ENCODE data around the gene TGFBRAP1.

Gene TGFBRAP1

DNA sequence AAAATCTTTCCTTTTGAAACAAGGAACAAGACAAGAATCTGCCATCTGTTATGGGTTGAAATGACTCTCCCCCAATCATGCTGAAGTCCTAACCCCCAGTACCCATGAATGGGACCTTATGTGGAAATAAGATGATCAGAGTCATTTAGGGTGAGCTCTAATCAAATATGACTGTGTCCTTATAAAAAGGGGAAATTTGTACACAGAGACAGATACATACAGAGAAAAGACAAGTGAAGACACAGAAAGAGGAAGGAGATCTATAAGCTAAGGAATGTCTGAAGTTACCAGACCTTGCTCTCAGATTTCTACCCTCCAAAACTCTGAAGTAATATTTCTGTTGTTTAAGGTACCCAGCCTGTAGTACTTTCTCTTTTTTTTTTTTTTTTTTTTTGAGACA lies 15.7 kb downstream of the TGFBRAP1 start:
- Histone ChIP-seq H3K36me3 (ENCODE audit: control insufficient read depth, insufficient read depth, low read length) (no peaks in the 10 kb centered on the region), H3K9ac (no peak overlapping the region), H3K27ac (no peak overlapping the region), H3K79me2 (peaks cover 30% of the 10 kb centered on the region), H3K4me2 (ENCODE audit: low read length) (no peak overlapping the region), H3K4me1 (no peaks in the 10 kb centered on the region), H3K27me3 (ENCODE audit: control insufficient read depth, insufficient read depth, low read length) (no peaks in the 10 kb centered on the region), H3K9me3 (ENCODE audit: control insufficient read depth, low read length) (no peaks in the 10 kb centered on the region), H3K4me3 (ENCODE audit: low read depth, low read length) (no peak overlapping the region), H2AFZ (no peak overlapping the region)
- TF ChIP-seq, protein P1, sequence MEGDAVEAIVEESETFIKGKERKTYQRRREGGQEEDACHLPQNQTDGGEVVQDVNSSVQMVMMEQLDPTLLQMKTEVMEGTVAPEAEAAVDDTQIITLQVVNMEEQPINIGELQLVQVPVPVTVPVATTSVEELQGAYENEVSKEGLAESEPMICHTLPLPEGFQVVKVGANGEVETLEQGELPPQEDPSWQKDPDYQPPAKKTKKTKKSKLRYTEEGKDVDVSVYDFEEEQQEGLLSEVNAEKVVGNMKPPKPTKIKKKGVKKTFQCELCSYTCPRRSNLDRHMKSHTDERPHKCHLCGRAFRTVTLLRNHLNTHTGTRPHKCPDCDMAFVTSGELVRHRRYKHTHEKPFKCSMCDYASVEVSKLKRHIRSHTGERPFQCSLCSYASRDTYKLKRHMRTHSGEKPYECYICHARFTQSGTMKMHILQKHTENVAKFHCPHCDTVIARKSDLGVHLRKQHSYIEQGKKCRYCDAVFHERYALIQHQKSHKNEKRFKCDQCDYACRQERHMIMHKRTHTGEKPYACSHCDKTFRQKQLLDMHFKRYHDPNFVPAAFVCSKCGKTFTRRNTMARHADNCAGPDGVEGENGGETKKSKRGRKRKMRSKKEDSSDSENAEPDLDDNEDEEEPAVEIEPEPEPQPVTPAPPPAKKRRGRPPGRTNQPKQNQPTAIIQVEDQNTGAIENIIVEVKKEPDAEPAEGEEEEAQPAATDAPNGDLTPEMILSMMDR (IDR thresholded peaks at IDR 0.05): no peak

DNA sequence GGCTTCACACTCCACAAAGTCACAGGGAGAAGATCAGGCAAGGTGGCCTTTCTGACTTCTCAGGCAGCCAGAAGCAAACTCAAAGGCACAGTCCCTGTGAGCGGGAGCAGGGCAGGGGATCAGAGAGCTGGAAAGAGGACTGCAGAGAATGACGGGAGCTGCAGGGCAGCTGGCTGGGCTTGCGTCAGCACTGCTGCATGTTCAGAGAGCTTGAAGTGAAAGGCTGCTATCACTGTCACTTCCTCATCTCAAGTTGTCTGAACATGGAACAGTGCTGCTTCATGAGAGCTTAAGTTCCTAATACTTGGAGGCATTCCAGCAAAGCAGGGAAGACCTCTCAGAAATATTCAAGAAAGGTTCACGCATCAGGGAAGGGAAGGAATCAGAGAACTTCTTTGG lies 20.4 kb downstream of the TGFBRAP1 start:
- Histone ChIP-seq H3K4me1 (no peaks in the 10 kb centered on the region), H3K9me3 (ENCODE audit: control insufficient read depth, low read length) (no peaks in the 10 kb centered on the region), H3K27me3 (ENCODE audit: control insufficient read depth, insufficient read depth, low read length) (no peaks in the 10 kb centered on the region), H3K9ac (no peak overlapping the region), H3K4me2 (ENCODE audit: low read length) (no peak overlapping the region), H3K36me3 (ENCODE audit: control insufficient read depth, insufficient read depth, low read length) (no peaks in the 10 kb centered on the region), H2AFZ (no peak overlapping the region), H3K79me2 (peaks cover 21% of the 10 kb centered on the region), H3K4me3 (ENCODE audit: low read depth, low read length) (no peak overlapping the region), H3K27ac (no peak overlapping the region)
- TF ChIP-seq, protein P1 (IDR thresholded peaks at IDR 0.05): no peak

DNA sequence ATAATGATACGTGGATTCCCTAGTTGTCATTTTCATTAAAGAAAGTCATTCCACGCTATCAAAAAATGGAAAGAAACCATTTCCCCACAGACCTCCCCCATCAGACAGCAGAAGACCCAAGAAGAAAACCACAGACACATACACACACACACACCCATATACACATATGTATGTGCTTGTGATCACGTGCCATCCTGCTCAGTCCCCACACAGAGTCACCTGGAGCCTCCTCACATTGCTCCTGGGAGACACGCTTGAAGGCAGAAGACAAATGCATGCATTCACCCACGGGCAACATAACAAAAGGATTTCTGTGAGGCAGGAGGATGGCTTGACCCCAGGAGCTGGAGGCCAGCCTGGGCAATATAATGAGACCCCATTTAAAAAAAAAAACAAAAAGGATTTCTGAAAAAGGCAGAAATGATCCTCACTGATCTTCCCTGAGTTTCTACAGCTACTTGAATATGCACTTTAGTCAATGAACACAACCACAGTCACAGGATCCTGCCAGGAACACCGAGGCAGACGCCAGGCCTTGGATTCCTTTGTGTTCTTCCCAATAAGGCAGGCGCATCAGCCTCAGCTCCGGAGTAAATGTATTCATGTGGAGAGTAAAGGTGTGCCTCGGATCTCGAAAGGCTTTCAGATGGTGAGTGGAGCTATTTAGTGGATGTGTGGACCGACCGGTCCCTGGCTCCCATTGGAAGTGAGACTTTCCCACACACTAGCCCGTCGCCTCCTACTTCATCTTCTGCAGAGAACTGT lies 21.0 kb downstream of the TGFBRAP1 start:
- Histone ChIP-seq H3K36me3 (ENCODE audit: control insufficient read depth, insufficient read depth, low read length) (no peaks in the 10 kb centered on the region), H3K27me3 (ENCODE audit: control insufficient read depth, insufficient read depth, low read length) (no peaks in the 10 kb centered on the region), H3K9me3 (ENCODE audit: control insufficient read depth, low read length) (no peaks in the 10 kb centered on the region), H3K4me2 (ENCODE audit: low read length) (no peak overlapping the region), H3K9ac (no peak overlapping the region), H3K27ac (no peak overlapping the region), H2AFZ (no peak overlapping the region), H3K79me2 (peaks cover 21% of the 10 kb centered on the region), H3K4me1 (no peaks in the 10 kb centered on the region), H3K4me3 (ENCODE audit: low read depth, low read length) (no peak overlapping the region)
- TF ChIP-seq, protein P1 (IDR thresholded peaks at IDR 0.05): no peak

DNA sequence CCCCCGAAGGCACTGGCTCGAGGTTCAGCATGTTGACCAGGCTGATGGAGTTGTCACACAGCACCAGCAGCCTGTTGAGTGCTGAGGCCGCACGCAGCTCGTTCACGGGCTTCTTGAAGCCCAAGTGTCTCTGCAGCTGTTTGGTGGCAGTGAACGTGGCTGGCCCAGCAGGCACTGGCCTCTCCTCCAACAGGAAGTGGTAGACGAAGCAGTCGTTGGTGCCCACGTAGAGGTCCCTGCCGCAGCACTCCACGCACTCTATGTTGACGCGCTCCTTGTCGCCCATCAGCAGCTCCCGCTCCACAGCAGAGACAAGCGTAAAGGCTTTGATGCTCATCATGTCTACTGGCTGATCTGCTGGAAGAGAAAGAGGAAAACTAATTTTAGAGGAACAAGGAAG lies 21.6 kb downstream of the TGFBRAP1 start:
- H3K27me3 ChIP-seq (ENCODE audit: control insufficient read depth, insufficient read depth, low read length): no peaks in the 10 kb centered on the region
- no peak overlapping the region for H3K9ac ChIP-seq
- peaks cover 21% of the 10 kb centered on the region for H3K79me2 ChIP-seq
- TF ChIP-seq, protein P1 (IDR thresholded peaks at IDR 0.05): no peak
- no peaks in the 10 kb centered on the region for H3K9me3 ChIP-seq (ENCODE audit: control insufficient read depth, low read length)
- H3K4me2 ChIP-seq (ENCODE audit: low read length): no peak overlapping the region
- no peak overlapping the region for H3K4me3 ChIP-seq (ENCODE audit: low read depth, low read length)
- no peak overlapping the region for H2AFZ ChIP-seq
- H3K36me3 ChIP-seq (ENCODE audit: control insufficient read depth, insufficient read depth, low read length): no peaks in the 10 kb centered on the region
- H3K27ac ChIP-seq: no peak overlapping the region
- no peaks in the 10 kb centered on the region for H3K4me1 ChIP-seq

DNA sequence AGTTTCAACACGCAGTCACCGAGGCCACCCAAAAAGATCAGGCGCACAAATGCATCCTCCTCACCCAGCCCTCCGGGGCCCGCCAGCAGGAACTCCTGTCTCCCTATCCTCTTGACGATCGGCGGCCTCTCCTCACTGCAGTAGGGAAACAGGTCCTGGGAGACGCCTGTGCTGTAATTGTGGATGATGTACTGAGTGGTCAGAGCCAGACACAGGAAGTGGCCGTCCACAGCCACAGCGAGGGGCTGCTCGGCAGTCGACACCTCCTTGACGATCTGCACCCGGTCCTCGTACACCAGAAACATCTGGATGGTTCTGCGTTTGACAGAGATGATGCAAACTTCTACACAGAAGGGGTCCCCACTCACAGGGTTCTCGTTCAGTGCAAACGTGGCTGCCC lies 22.0 kb downstream of the TGFBRAP1 start:
- no peak overlapping the region for H2AFZ ChIP-seq
- TF ChIP-seq, protein P1 (IDR thresholded peaks at IDR 0.05): no peak
- no peaks in the 10 kb centered on the region for H3K4me1 ChIP-seq
- no peaks in the 10 kb centered on the region for H3K9me3 ChIP-seq (ENCODE audit: control insufficient read depth, low read length)
- H3K27me3 ChIP-seq (ENCODE audit: control insufficient read depth, insufficient read depth, low read length): no peaks in the 10 kb centered on the region
- peaks cover 18% of the 10 kb centered on the region for H3K79me2 ChIP-seq
- H3K4me2 ChIP-seq (ENCODE audit: low read length): no peak overlapping the region
- no peak overlapping the region for H3K9ac ChIP-seq
- H3K36me3 ChIP-seq (ENCODE audit: control insufficient read depth, insufficient read depth, low read length): no peaks in the 10 kb centered on the region
- no peak overlapping the region for H3K27ac ChIP-seq
- no peak overlapping the region for H3K4me3 ChIP-seq (ENCODE audit: low read depth, low read length)

All from parathyroid adenoma (tissue), 2 donors.